Keratinocyte (primary cell): Measurements from ENCODE around the gene ATP5MC3.

ENCODE experiments used
- EZH2 ChIP-seq: IDR thresholded peaks from one replicate; pipeline ENCODE4 v1.6.1; 2012; ENCODE audit warnings: inconsistent platforms, mild to moderate bottlenecking, low read length, moderate library complexity
- TF ChIP-seq, protein P1 (sequence below), 3 experiments: IDR thresholded peaks in 1 of 3; conservative IDR thresholded peaks in 1 of 3; optimal IDR thresholded peaks in 1 of 3; 2 replicates in 2 of 3; 3 replicates in 1 of 3; pipeline versions ENCODE3 to v1.5.1; 2011; ENCODE audit warnings: low read length in 3 of 3, mild to moderate bottlenecking in 3 of 3, moderate library complexity in 2 of 3, control low read depth in 1 of 3, inconsistent platforms in 1 of 3; ENCODE audit not compliant: insufficient read depth in 2 of 3; ENCODE audit errors: extremely low read depth in 1 of 3

DNA sequence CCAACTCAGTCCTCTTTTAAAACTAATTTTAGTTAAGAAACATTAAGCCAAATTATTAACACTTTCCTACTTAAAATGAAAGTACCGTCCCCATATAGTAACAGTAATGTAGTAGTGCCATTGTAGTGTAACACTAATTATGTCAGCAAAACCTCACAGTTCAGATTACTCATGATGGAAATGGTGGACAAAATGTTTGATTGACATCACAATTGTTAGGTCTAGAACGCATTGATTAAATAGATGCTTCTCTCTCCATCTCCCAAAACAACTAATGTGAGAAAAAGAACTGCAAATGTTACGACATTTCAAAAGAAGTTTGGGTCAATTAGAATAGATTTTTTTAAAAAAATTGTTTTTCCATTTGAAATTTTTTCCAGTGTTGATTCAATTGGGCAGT is 12.3 kb downstream of the ATP5MC3 start:
- TF ChIP-seq, protein P1, sequence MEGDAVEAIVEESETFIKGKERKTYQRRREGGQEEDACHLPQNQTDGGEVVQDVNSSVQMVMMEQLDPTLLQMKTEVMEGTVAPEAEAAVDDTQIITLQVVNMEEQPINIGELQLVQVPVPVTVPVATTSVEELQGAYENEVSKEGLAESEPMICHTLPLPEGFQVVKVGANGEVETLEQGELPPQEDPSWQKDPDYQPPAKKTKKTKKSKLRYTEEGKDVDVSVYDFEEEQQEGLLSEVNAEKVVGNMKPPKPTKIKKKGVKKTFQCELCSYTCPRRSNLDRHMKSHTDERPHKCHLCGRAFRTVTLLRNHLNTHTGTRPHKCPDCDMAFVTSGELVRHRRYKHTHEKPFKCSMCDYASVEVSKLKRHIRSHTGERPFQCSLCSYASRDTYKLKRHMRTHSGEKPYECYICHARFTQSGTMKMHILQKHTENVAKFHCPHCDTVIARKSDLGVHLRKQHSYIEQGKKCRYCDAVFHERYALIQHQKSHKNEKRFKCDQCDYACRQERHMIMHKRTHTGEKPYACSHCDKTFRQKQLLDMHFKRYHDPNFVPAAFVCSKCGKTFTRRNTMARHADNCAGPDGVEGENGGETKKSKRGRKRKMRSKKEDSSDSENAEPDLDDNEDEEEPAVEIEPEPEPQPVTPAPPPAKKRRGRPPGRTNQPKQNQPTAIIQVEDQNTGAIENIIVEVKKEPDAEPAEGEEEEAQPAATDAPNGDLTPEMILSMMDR (optimal IDR thresholded peaks at IDR 0.05 in 1 of 3, IDR thresholded peaks at IDR 0.05 in 1 of 3, conservative IDR thresholded peaks at IDR 0.05 in 1 of 3; ENCODE audit: extremely low read depth in 1 of 3, insufficient read depth in 2 of 3, low read length in 3 of 3), result no peak
- TF ChIP-seq EZH2, result no peak
